DMS153 (cell line): ENCODE data around the gene SCNN1A.
"Not testable (repeated sequence)": the region's sequence is repeated elsewhere in the genome, so short reads cannot be mapped to it uniquely, and the experiment has no call there.

Experiments used
- DNase-seq: peaks from one replicate; lab custom pipeline; 2025; lab: John Stamatoyannopoulos, UW

SCNN1A gene

GRCh38 chr12:6347367-6348338 lies 27.7 kb downstream of the SCNN1A start:
- DNase-seq, result no peak

GRCh38 chr12:6346942-6347341 lies 28.4 kb downstream of the SCNN1A start:
- no peak for DNase-seq

- DNase-seq, result no peak
Observed at GRCh38 chr12:6346235-6346832, 29.0 kb downstream of the SCNN1A start.

- no peak for DNase-seq
Observed at GRCh38 chr12:6345319-6346091, 29.9 kb downstream of the SCNN1A start.

- not testable (repeated sequence) for DNase-seq
Observed at GRCh38 chr12:6344101-6344660, 31.2 kb downstream of the SCNN1A start.

GRCh38 chr12:6343518-6343917 lies 31.8 kb downstream of the SCNN1A start:
- no peak for DNase-seq

- DNase-seq, result no peak
Observed at GRCh38 chr12:6342140-6342889, 33.0 kb downstream of the SCNN1A start.

GRCh38 chr12:6341417-6342139 lies 33.8 kb downstream of the SCNN1A start, which contains the start of gene TNFRSF1A:
Gene TNFRSF1A (minus strand): TSS chr12:6342076. CDS start chr12:6341814, 262 bp downstream.
- DNase-seq, result no peak

- no peak for DNase-seq
Observed at GRCh38 chr12:6340745-6341416, 34.5 kb downstream of the SCNN1A start.

- DNase-seq, result no peak
Observed at GRCh38 chr12:6340032-6340638, 35.2 kb downstream of the SCNN1A start.

- no peak for DNase-seq
Observed at GRCh38 chr12:6338955-6339354, 36.4 kb downstream of the SCNN1A start.

GRCh38 chr12:6338536-6338935 lies 36.8 kb downstream of the SCNN1A start:
- DNase-seq, result not testable (repeated sequence)

GRCh38 chr12:6337958-6338433 lies 37.4 kb downstream of the SCNN1A start:
- DNase-seq, result no peak

- no peak for DNase-seq
Observed at GRCh38 chr12:6336889-6337853, 38.2 kb downstream of the SCNN1A start.

- DNase-seq, result peak; percentile 87
Observed at GRCh38 chr12:6336079-6336888, 39.1 kb downstream of the SCNN1A start.

GRCh38 chr12:6335451-6336078 lies 39.8 kb downstream of the SCNN1A start:
- DNase-seq, result peak; percentile 55

GRCh38 chr12:6334940-6335450 lies 40.4 kb downstream of the SCNN1A start:
- DNase-seq, result no peak
